HEK293T (cell line): ENCODE data around the gene NTF3.

ENCODE experiments used
- FOXK2 ChIP-seq: fragments of 450-650 bp; IDR thresholded peaks from 2 replicates; pipeline ENCODE4 v1.6.1; 2016; ENCODE audit warnings: mild to moderate bottlenecking
- SP1 ChIP-seq: fragments of 450-650 bp; IDR thresholded peaks from 2 replicates; pipeline ENCODE4 v1.6.1; 2017

- TF ChIP-seq SP1 (no peak), FOXK2 (no peak)
Observed at GRCh38 chr12:5505751-5506150, 73.8 kb downstream of the NTF3 start.
